Measurements from ENCODE around the gene TRUB2. TPM values are rescaled to one million over a fixed set of nuclear protein-coding genes. Genes with fewer than 3 reads are reported as not detected.

Gene TRUB2
- total and polyA plus RNA-seq, 8 donors, result 6.6 to 16.5 (median 12.8) TPM

DNA sequence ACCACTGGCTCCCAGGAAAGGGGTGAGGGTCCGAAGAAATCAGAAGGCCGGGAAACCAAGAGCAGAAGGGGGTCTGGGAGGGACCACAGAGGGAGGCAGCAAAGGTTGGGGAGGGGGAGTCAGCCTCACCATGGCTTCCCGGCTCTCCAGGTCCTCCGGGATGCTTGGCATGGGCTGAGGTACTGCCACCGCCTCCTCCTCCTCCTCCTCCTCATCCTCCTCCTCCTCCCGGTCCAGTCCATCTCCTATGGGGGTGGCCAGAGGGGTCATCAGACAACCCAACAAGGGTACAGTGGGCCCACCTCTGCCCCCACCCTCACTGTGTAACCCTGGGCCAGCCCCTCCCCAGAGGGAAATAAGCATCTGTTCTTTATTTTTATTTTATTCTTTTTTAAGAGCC lies 63.9 kb downstream of the TRUB2 start:
- Histone ChIP-seq H3K4me1 (no peaks in the 10 kb centered on the region), H3K27ac (no peak overlapping the region), H3K27me3 (no peaks in the 10 kb centered on the region), H3K36me3 (peaks cover 15 to 61% (median 48%) of the 10 kb centered on the region in 3 donors), H3K4me3 (no peak overlapping the region), H3K9me3 (no peaks in the 10 kb centered on the region)
- DNase-seq (peak in 2 of 6 donors; percentile 11 to 51), FAIRE-seq (no peak), ATAC-seq (no peak)
- 92 to 94% methylated on average over 2 to 6 of the region's 6 CpGs for WGBS, 2 donors
- intact Hi-C loops (cut with DNase I), result no loop called here
- TF ChIP-seq, protein P1, sequence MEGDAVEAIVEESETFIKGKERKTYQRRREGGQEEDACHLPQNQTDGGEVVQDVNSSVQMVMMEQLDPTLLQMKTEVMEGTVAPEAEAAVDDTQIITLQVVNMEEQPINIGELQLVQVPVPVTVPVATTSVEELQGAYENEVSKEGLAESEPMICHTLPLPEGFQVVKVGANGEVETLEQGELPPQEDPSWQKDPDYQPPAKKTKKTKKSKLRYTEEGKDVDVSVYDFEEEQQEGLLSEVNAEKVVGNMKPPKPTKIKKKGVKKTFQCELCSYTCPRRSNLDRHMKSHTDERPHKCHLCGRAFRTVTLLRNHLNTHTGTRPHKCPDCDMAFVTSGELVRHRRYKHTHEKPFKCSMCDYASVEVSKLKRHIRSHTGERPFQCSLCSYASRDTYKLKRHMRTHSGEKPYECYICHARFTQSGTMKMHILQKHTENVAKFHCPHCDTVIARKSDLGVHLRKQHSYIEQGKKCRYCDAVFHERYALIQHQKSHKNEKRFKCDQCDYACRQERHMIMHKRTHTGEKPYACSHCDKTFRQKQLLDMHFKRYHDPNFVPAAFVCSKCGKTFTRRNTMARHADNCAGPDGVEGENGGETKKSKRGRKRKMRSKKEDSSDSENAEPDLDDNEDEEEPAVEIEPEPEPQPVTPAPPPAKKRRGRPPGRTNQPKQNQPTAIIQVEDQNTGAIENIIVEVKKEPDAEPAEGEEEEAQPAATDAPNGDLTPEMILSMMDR (IDR thresholded peaks at IDR 0.05), result no peak

DNA sequence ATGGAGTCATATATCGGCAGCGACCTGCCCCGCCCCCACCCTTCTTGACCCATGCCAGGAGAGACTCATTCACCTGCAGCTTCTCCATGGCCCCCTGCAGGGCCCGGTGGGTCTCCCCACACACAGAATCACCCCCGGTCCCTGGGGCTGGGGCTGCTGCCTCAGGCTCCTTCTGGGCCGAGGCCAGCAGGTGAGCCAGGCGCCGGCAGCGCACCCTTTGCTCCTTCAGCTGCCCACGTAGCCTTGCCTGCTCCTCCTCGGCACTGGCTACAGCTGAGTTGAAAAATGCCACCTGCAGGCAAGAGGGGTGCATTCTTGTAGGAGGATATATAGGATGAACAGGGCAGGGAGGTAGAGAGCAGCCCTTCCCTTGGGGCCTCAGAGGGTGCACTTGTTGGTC lies 64.3 kb downstream of the TRUB2 start:
- peak in 2 of 6 donors; percentile 17 to 57 for DNase-seq
- ATAC-seq, result no peak
- Histone ChIP-seq H3K36me3 (peaks cover 15 to 57% (median 48%) of the 10 kb centered on the region in 3 donors), H3K9me3 (no peaks in the 10 kb centered on the region), H3K27ac (no peak overlapping the region), H3K4me1 (no peaks in the 10 kb centered on the region), H3K4me3 (no peak overlapping the region), H3K27me3 (no peaks in the 10 kb centered on the region)
- 93 to 95% methylated on average over 11 of the region's 11 CpGs for WGBS, 2 donors
- intact Hi-C loops (cut with DNase I), result no loop called here
- TF ChIP-seq, protein P1 (IDR thresholded peaks at IDR 0.05), result no peak
- no peak for FAIRE-seq

DNA sequence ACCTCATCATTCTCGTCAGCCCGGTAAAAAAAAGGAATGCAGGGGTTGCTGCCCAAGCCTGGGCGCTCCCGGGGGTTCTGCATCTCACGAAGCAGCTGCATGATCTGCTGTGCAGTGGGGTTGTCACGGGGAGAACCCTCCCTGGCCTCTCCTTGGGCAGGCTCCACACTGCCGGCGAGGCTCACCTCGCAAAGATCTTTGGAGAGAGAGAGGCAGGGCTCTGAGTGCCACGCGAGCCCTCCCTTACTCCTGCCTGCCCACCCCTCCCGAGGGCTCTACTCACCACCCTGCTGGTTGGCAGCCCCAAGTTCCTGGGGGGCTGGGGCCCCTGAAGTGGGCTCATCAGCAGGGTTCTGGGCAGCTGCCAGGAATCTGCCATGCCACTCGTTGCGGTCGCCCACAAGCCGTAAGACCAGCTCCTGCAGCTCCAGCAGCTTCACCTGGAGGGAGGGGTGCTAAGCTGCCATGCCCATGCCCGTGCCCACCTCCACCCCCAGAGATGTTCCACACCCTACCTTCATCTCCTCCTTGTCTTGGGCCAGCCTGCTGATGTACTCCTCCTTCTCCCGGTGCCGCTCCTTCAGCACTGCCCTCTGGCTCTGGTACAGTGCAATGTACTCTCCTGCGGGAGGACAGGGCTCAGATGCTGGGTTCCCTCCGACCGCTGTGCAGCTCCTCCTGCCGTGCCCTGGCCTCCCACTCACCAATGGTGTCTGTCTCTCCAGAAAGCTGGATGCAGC lies 65.0 kb downstream of the TRUB2 start:
- intact Hi-C loops (cut with DNase I), result no loop called here
- Histone ChIP-seq H3K4me1 (no peaks in the 10 kb centered on the region), H3K27ac (no peak overlapping the region), H3K27me3 (no peaks in the 10 kb centered on the region), H3K9me3 (no peaks in the 10 kb centered on the region), H3K4me3 (no peak overlapping the region), H3K36me3 (peaks cover 15 to 51% (median 44%) of the 10 kb centered on the region in 3 donors)
- no peak for ATAC-seq
- FAIRE-seq, result no peak
- WGBS, 2 donors, result 86 to 89% methylated on average over 23 of the region's 23 CpGs
- peak in 2 of 6 donors; percentile 42 to 57 for DNase-seq
- TF ChIP-seq, protein P1 (IDR thresholded peaks at IDR 0.05), result no peak

Other genes with a start within 250 kb of the TRUB2 start
- gene PTGES2, start 194.7 kb downstream of the TRUB2 start, total RNA-seq, result 10 to 100 TPM; 25.4 to 43.1 (median 34.2) TPM
- gene PTGES2, start 194.7 kb downstream of the TRUB2 start, polyA plus RNA-seq, result 10 to 100 TPM; 66.0 to 78.5 TPM
- gene LCN2, start 173.0 kb downstream of the TRUB2 start, total RNA-seq, result 100 to 1,000 TPM in 1 of 6 donors, 10 to 100 TPM in 3, 1 to 10 TPM in 2; 6.3 to 158 (median 45.7) TPM
- 10 to 100 TPM; 46.8 to 75.1 TPM for gene LCN2, start 173.0 kb downstream of the TRUB2 start, polyA plus RNA-seq
- gene BBLN, start 162.2 kb downstream of the TRUB2 start, total RNA-seq, result 10 to 100 TPM; 23.1 to 38.3 (median 30.9) TPM
- 100 to 1,000 TPM in 1 of 2 donors, 10 to 100 TPM in 1; 86.1 to 133 TPM for gene BBLN, start 162.2 kb downstream of the TRUB2 start, polyA plus RNA-seq
- gene CIZ1, start 130.9 kb downstream of the TRUB2 start, total RNA-seq, result 10 to 100 TPM; 66.1 to 87.9 (median 78.0) TPM
- 10 to 100 TPM; 56.5 to 80.1 TPM for gene CIZ1, start 130.9 kb downstream of the TRUB2 start, polyA plus RNA-seq
- gene DNM1, start 119.1 kb downstream of the TRUB2 start, total RNA-seq, result 10 to 100 TPM in 3 of 6 donors, 1 to 10 TPM in 3; 5.8 to 19.3 (median 10.0) TPM
- 10 to 100 TPM; 19.6 to 23.1 TPM for gene DNM1, start 119.1 kb downstream of the TRUB2 start, polyA plus RNA-seq
- gene GOLGA2, start 46.4 kb downstream of the TRUB2 start, total RNA-seq, result 10 to 100 TPM; 37.9 to 64.0 (median 55.0) TPM
- 100 to 1,000 TPM in 1 of 2 donors, 10 to 100 TPM in 1; 97.0 to 105 TPM for gene GOLGA2, start 46.4 kb downstream of the TRUB2 start, polyA plus RNA-seq
- 1 to 10 TPM; 6.3 to 9.6 (median 6.8) TPM for gene SWI5, start 46.2 kb downstream of the TRUB2 start, total RNA-seq
- gene SWI5, start 46.2 kb downstream of the TRUB2 start, polyA plus RNA-seq, result 10 to 100 TPM; 10.5 to 20.2 TPM
- 10 to 100 TPM; 23.1 to 38.9 (median 27.4) TPM for gene COQ4, start 392 bp upstream of the TRUB2 start, total RNA-seq
- gene COQ4, start 392 bp upstream of the TRUB2 start, polyA plus RNA-seq, result 100 to 1,000 TPM in 1 of 2 donors, 10 to 100 TPM in 1; 82.6 to 103 TPM
- gene SLC27A4, start 18.1 kb upstream of the TRUB2 start, total RNA-seq, result 10 to 100 TPM in 5 of 6 donors, 1 to 10 TPM in 1; 9.6 to 14.2 (median 12.4) TPM
- gene SLC27A4, start 18.1 kb upstream of the TRUB2 start, polyA plus RNA-seq, result 10 to 100 TPM; 18.6 to 32.9 TPM
- 10 to 100 TPM; 30.9 to 46.1 (median 34.0) TPM for gene URM1, start 48.9 kb upstream of the TRUB2 start, total RNA-seq
- gene URM1, start 48.9 kb upstream of the TRUB2 start, polyA plus RNA-seq, result 10 to 100 TPM; 18.5 to 32.9 TPM
- gene CERCAM, start 98.4 kb upstream of the TRUB2 start, total RNA-seq, result 10 to 100 TPM; 13.0 to 29.9 (median 16.6) TPM
- gene CERCAM, start 98.4 kb upstream of the TRUB2 start, polyA plus RNA-seq, result 10 to 100 TPM; 21.3 to 24.7 TPM
- gene ODF2, start 133.6 kb upstream of the TRUB2 start, total RNA-seq, result 10 to 100 TPM in 2 of 6 donors, 1 to 10 TPM in 4; 8.0 to 14.5 (median 9.3) TPM
- 10 to 100 TPM; 10.9 to 15.0 TPM for gene ODF2, start 133.6 kb upstream of the TRUB2 start, polyA plus RNA-seq
- gene GLE1, start 182.3 kb upstream of the TRUB2 start, total RNA-seq, result 10 to 100 TPM in 1 of 6 donors, 1 to 10 TPM in 5; 4.8 to 11.1 (median 8.0) TPM
- gene GLE1, start 182.3 kb upstream of the TRUB2 start, polyA plus RNA-seq, result 10 to 100 TPM in 1 of 2 donors, 1 to 10 TPM in 1; 5.1 to 11.2 TPM
- gene SPTAN1, start 230.1 kb upstream of the TRUB2 start, total RNA-seq, result 100 to 1,000 TPM in 2 of 6 donors, 10 to 100 TPM in 4; 58.6 to 155 (median 77.1) TPM
- 100 to 1,000 TPM; 123 to 143 TPM for gene SPTAN1, start 230.1 kb upstream of the TRUB2 start, polyA plus RNA-seq

Data from pancreas (tissue), 10 donors.